ENCODE measurements around the gene ZNF358. TPM values are rescaled to one million over a fixed set of nuclear protein-coding genes. Genes with fewer than 3 reads are reported as not detected.

The ZNF358 gene
- total and polyA plus RNA-seq, 2 of the 13 experiments (the other 11 are each of a cell fraction or from before 2014, with no cell fraction given) = 9.1 to 37.0 TPM

GRCh38 chr19:7562646-7563393 is 46.9 kb downstream of the ZNF358 start (continued):
- TF ChIP-seq ARID2 (CRISPR knock-in tag; IDR thresholded peaks at IDR 0.05; ENCODE audit: borderline replicate concordance) (no peak), HOXA5 (CRISPR knock-in tag; IDR thresholded peaks at IDR 0.05) (peak; percentile 100), ZNF230 (CRISPR knock-in tag; IDR thresholded peaks at IDR 0.05) (peak; percentile 97), ZSCAN30 (CRISPR knock-in tag; IDR thresholded peaks at IDR 0.05) (peak; percentile 94), NR0B2 (CRISPR knock-in tag; IDR thresholded peaks at IDR 0.05) (peak; percentile 73; the same call in 1 of the 2 replicates), ZBTB20 (CRISPR knock-in tag; IDR thresholded peaks at IDR 0.05; ENCODE audit: borderline replicate concordance, low read depth) (peak; percentile 97; the same call in 1 of the 2 replicates), MXD4 (CRISPR knock-in tag; IDR thresholded peaks at IDR 0.05) (peak; percentile 95; the same call in 1 of the 2 replicates), NONO (IDR thresholded peaks at IDR 0.05) (no peak), NONO (CRISPR knock-in tag; conservative IDR thresholded peaks at IDR 0.05) (no peak), HMGXB4 (CRISPR knock-in tag; IDR thresholded peaks at IDR 0.05; ENCODE audit: borderline replicate concordance in 1 of 2, low read depth in 1 of 2) (peak; percentile 46 to 49; a peak in 1 of 4 replicates), ZNF564 (CRISPR knock-in tag; IDR thresholded peaks at IDR 0.05) (peak; percentile 81; the same call in 1 of the 2 replicates), SP1 (IDR thresholded peaks at IDR 0.05) (no peak), SP1 (CRISPR knock-in tag; IDR thresholded peaks at IDR 0.05) (peak; percentile 69; the same call in 1 of the 2 replicates), SMARCE1 (IDR thresholded peaks at IDR 0.05; ENCODE audit: borderline replicate concordance) (no peak), AHDC1 (CRISPR knock-in tag; IDR thresholded peaks at IDR 0.05; ENCODE audit: borderline replicate concordance) (peak; percentile 54; the same call in 1 of the 2 replicates), SNRNP70 (IDR thresholded peaks at IDR 0.05; ENCODE audit: low read depth, low read length) (no peak), KDM1A (CRISPR knock-in tag; IDR thresholded peaks at IDR 0.05) (no peak), PATZ1 (CRISPR knock-in tag; IDR thresholded peaks at IDR 0.05) (peak; percentile 87), ZNF530 (CRISPR knock-in tag; IDR thresholded peaks at IDR 0.05; ENCODE audit: low read depth) (peak; percentile 97)

Data from HepG2 (cell line).